Loucy (cell line): Measurements from ENCODE around the gene IGSF11.

ENCODE experiments used
- H2AFZ ChIP-seq: fragments of 200-600 bp; sonication (generic); 2 replicates; pipeline ENCODE4 v1.6.0; 2016; ENCODE audit warnings: antibody characterized with exemption, mild to moderate bottlenecking, low read length, moderate library complexity
- H3F3A ChIP-seq: fragments of 200-600 bp; 2 replicates; pipeline ENCODE4 v1.6.0; 2016; ENCODE audit warnings: antibody characterized with exemption, low read depth, mild to moderate bottlenecking
- H3K27me3 ChIP-seq: fragments of 200-600 bp; sonication (generic); 2 replicates; pipeline ENCODE4 v1.6.1; 2014; ENCODE audit warnings: low read length, mild to moderate bottlenecking; ENCODE audit not compliant: insufficient read depth, poor library complexity, severe bottlenecking
- H3K36me3 ChIP-seq: fragments of 200-600 bp; sonication (generic); 2 replicates; pipeline ENCODE4 v1.6.1; 2016; ENCODE audit warnings: low read length; ENCODE audit not compliant: insufficient read depth
- H3K4me1 ChIP-seq: fragments of 200-600 bp; sonication (generic); 2 replicates; pipeline ENCODE4 v1.5.1; 2014; ENCODE audit warnings: low read length, mild to moderate bottlenecking; ENCODE audit not compliant: insufficient read depth, poor library complexity, severe bottlenecking
- H3K4me2 ChIP-seq: fragments of 200-600 bp; sonication (generic); 2 replicates; pipeline ENCODE4 v1.6.0; 2014; ENCODE audit warnings: antibody characterized with exemption, low read length, low read depth, mild to moderate bottlenecking; ENCODE audit not compliant: poor library complexity, severe bottlenecking
- H3K4me3 ChIP-seq: fragments of 200-600 bp; sonication (generic); 2 replicates; pipeline ENCODE4 v1.5.1; 2014; ENCODE audit warnings: low read length, mild to moderate bottlenecking, mixed read lengths; ENCODE audit not compliant: poor library complexity, severe bottlenecking
- H3K79me2 ChIP-seq: fragments of 200-600 bp; sonication (generic); 2 replicates; pipeline ENCODE4 v1.6.1; 2014; ENCODE audit warnings: low read length; ENCODE audit not compliant: insufficient read depth
- H3K9ac ChIP-seq: fragments of 200-600 bp; sonication (generic); 2 replicates; pipeline ENCODE4 v1.6.0; 2014; ENCODE audit warnings: mild to moderate bottlenecking, low read depth, low read length, moderate library complexity; ENCODE audit not compliant: poor library complexity, severe bottlenecking
- H3K9me2 ChIP-seq: fragments of 200-600 bp; sonication (generic); replicated peaks from 2 replicates; pipeline ENCODE4 v1.6.1; 2016; ENCODE audit warnings: low read depth, low read length, mixed read lengths
- H3K9me3 ChIP-seq: fragments of 200-600 bp; sonication (generic); 2 replicates; pipeline ENCODE4 v1.6.1; 2014; ENCODE audit warnings: mild to moderate bottlenecking, antibody characterized with exemption, low read length, low read depth; ENCODE audit not compliant: insufficient read depth
- H4K20me1 ChIP-seq: fragments of 200-600 bp; sonication (generic); 2 replicates; pipeline ENCODE4 v1.6.0; 2014; ENCODE audit warnings: antibody characterized with exemption, low read length, mild to moderate bottlenecking; ENCODE audit not compliant: insufficient read depth, poor library complexity, severe bottlenecking
- EZH2phosphoT487 ChIP-seq: fragments of 200-600 bp; IDR thresholded peaks from 2 replicates; pipeline ENCODE4 v1.6.1; 2018; ENCODE audit warnings: antibody characterized with exemption, mild to moderate bottlenecking, moderate library complexity, borderline replicate concordance
- TF ChIP-seq, protein P1 (sequence below): fragments of 200-600 bp; sonication (generic); conservative IDR thresholded peaks from 2 replicates; pipeline ENCODE4 v1.5.1; 2014; ENCODE audit warnings: mild to moderate bottlenecking, antibody characterized with exemption, low read length

IGSF11 gene

DNA sequence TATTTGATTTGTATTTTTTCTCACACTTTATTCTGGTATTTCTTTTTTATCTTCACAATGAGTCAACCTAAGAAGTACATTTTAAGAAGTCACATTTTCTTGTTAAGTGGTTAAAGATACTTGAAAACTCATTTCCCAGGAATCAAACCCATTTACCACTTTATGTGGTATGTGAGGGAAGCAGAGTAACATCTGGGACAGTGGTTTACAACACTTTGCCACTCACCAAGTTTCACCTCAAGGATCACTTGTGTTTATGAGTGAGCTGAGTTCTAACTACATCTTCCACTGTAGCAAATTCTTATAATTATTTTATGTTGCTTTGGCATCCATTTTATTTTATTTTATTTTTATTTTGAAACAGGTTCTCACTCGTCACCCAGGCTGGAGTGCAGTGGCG, 53.8 kb downstream of the IGSF11 start:
- no peaks in the 10 kb centered on the region for H3K27me3 ChIP-seq
- no peaks in the 10 kb centered on the region for H3K9me3 ChIP-seq
- no peaks in the 10 kb centered on the region for H4K20me1 ChIP-seq
- H3K79me2 ChIP-seq: no peaks in the 10 kb centered on the region
- H3F3A ChIP-seq: no peaks in the 10 kb centered on the region
- H3K4me3 ChIP-seq: no peak overlapping the region
- H3K4me2 ChIP-seq: no peak overlapping the region
- no peak overlapping the region for H2AFZ ChIP-seq
- TF ChIP-seq EZH2phosphoT487: no peak
- TF ChIP-seq, protein P1, sequence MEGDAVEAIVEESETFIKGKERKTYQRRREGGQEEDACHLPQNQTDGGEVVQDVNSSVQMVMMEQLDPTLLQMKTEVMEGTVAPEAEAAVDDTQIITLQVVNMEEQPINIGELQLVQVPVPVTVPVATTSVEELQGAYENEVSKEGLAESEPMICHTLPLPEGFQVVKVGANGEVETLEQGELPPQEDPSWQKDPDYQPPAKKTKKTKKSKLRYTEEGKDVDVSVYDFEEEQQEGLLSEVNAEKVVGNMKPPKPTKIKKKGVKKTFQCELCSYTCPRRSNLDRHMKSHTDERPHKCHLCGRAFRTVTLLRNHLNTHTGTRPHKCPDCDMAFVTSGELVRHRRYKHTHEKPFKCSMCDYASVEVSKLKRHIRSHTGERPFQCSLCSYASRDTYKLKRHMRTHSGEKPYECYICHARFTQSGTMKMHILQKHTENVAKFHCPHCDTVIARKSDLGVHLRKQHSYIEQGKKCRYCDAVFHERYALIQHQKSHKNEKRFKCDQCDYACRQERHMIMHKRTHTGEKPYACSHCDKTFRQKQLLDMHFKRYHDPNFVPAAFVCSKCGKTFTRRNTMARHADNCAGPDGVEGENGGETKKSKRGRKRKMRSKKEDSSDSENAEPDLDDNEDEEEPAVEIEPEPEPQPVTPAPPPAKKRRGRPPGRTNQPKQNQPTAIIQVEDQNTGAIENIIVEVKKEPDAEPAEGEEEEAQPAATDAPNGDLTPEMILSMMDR: no peak
- no peak overlapping the region for H3K9ac ChIP-seq
- no peaks in the 10 kb centered on the region for H3K9me2 ChIP-seq
- H3K36me3 ChIP-seq: no peaks in the 10 kb centered on the region
- H3K4me1 ChIP-seq: no peaks in the 10 kb centered on the region

DNA sequence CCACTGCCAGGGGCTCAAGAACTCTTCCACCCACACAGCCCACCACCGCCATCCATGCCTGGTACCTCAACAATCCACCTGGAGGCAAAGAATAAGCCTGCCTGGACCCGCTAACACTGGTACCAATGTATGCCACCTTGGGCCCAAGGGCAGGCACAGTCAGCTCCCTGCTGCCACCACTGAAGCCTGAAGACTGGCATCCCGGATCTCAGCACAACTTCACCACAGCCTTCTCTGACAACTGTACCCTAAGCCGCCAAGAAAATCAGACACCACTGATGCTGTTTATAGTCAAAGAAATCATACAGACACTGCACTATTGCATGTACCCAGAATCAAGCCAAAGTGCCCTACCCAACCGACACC, 56.3 kb downstream of the IGSF11 start:
- H3K4me1 ChIP-seq: no peaks in the 10 kb centered on the region
- no peak overlapping the region for H3K9ac ChIP-seq
- H4K20me1 ChIP-seq: no peaks in the 10 kb centered on the region
- no peaks in the 10 kb centered on the region for H3K27me3 ChIP-seq
- no peaks in the 10 kb centered on the region for H3F3A ChIP-seq
- H3K9me2 ChIP-seq: no peaks in the 10 kb centered on the region
- no peak overlapping the region for H3K4me3 ChIP-seq
- H2AFZ ChIP-seq: no peak overlapping the region
- H3K79me2 ChIP-seq: no peaks in the 10 kb centered on the region
- no peaks in the 10 kb centered on the region for H3K36me3 ChIP-seq
- H3K9me3 ChIP-seq: no peaks in the 10 kb centered on the region
- TF ChIP-seq EZH2phosphoT487: no peak
- TF ChIP-seq, protein P1: no peak
- H3K4me2 ChIP-seq: no peak overlapping the region

DNA sequence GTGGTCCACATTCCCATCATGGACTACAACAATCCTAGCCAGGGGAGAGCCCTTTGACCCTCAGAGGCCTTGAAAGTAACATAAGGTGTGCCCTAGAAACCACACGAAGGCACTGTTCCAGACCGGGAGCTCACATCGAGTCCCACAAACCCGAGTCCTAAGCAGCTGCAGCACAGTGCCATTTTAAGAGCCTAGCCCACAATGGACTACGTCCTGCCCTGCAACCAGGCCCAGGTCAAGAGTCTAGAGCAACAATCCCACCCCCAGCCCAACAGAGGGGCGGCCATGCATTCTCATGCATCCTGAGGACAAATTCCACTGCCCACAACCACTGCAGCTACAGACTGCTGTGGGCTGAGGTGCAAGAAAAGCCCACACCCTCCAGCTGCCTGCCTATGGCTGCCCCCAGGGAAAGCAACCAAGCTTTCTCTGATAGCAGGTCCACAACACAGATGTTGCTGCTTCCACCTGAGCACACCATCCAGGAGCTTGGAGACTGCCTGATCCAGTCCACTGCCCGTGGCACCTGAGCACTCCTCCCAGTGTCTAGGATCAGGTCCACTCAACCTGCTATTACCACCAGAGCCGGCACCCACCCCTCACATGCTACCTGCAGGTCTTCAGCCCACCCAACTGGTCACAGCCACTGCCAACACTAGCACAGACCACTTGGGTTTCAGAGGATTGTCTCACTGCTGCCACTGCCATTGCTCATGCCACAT, 56.8 kb downstream of the IGSF11 start:
- H2AFZ ChIP-seq: no peak overlapping the region
- H3K4me3 ChIP-seq: no peak overlapping the region
- no peaks in the 10 kb centered on the region for H3F3A ChIP-seq
- no peaks in the 10 kb centered on the region for H3K36me3 ChIP-seq
- no peaks in the 10 kb centered on the region for H4K20me1 ChIP-seq
- no peaks in the 10 kb centered on the region for H3K9me3 ChIP-seq
- no peaks in the 10 kb centered on the region for H3K27me3 ChIP-seq
- H3K4me1 ChIP-seq: no peaks in the 10 kb centered on the region
- no peak for TF ChIP-seq EZH2phosphoT487
- TF ChIP-seq, protein P1: no peak
- no peaks in the 10 kb centered on the region for H3K79me2 ChIP-seq
- H3K9ac ChIP-seq: no peak overlapping the region
- H3K9me2 ChIP-seq: no peaks in the 10 kb centered on the region
- no peak overlapping the region for H3K4me2 ChIP-seq
